ENCODE data around the gene RNF11. TPM values are rescaled to one million over a fixed set of nuclear protein-coding genes. Genes with fewer than 3 reads are reported as not detected.

The RNF11 gene
- polyA plus RNA-seq, 3 donors from 2014 or later = 32.7 to 52.4 (median 38.0) TPM

DNA sequence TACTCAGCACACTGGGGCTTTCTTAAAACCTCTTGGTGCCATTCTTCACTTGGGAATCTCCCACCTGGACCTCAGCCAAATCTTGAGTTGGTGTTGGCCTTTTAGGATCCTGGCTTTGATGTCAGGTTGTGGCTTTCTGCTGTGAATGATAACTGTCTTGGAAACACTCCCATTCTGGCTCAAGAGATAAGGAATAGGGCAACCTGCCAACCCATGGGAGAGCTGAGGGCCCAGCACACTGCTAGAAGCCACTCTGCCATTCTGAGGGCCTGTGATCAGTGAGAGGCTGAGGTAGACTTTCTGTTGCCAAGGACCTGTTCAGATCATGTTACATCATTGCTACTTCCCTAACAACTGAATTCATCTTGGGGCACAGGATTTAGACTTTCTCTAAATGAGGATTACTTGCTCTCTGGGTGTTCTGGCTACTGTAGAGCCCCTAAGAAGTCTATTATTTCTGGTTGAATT is 48.4 kb downstream of the RNF11 start:
- Mint-ChIP-seq H3K36me3 (peaks cover 0 to 8% (median 7%) of the 10 kb centered on the region in 3 donors), H3K9me3 (no peaks in the 10 kb centered on the region), H3K27ac (no peak overlapping the region), H3K4me1 (no peaks in the 10 kb centered on the region), H3K4me3 (no peak overlapping the region), H3K27me3 (ENCODE audit: low read depth in 3 of 3) (peaks cover 0 to 1% (median 0%) of the 10 kb centered on the region in 3 donors)
- no peak for DNase-seq

DNA sequence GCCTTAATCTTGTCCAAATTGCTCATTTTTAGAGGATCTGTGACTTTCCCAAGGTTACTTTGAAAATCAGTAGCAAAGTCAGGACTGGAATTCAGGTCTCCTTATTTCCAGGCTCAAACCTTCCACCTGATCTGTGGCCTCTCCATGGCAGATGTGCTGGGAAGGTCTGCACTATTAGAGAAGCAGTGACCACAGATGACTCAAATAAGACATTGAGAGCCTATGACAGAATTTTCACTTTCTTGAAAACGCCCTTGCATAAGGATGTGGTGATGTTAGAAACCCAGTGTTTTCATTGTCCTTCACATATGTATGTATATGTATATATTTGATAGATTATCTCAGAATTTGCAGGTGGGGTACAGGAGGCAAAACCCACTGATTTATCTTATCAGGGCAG is 49.0 kb downstream of the RNF11 start:
- no peaks in the 10 kb centered on the region for H3K9me3 Mint-ChIP-seq
- DNase-seq = no peak
- peaks cover 0 to 8% (median 7%) of the 10 kb centered on the region in 3 donors for H3K36me3 Mint-ChIP-seq
- peaks cover 0 to 1% (median 0%) of the 10 kb centered on the region in 3 donors for H3K27me3 Mint-ChIP-seq (ENCODE audit: low read depth in 3 of 3)
- no peak overlapping the region for H3K4me3 Mint-ChIP-seq
- H3K4me1 Mint-ChIP-seq = no peaks in the 10 kb centered on the region
- no peak overlapping the region for H3K27ac Mint-ChIP-seq

DNA sequence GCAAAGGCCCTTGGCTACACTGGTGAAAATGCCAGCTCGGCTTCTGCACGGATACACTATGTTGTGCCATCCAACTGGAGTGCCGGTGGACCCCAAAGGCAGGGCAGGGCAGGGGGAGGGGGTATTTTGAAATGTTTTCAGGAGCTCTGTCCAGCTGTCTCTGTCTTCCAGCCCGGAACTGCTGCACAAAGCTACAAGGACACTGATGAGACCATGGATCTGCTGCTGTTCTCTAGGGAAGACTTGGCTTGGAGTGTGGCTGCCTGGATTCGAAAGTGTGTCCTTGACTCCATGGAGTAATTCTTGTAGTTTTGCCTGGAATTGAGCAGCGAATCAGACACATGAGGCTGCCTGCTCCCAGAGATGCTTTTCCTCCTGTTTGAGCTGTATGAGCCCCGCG is 51.9 kb downstream of the RNF11 start:
- Mint-ChIP-seq H3K4me1 (no peaks in the 10 kb centered on the region), H3K36me3 (peaks cover 0 to 8% (median 3%) of the 10 kb centered on the region in 3 donors), H3K27ac (no peak overlapping the region), H3K9me3 (no peaks in the 10 kb centered on the region), H3K27me3 (ENCODE audit: low read depth in 3 of 3) (peaks cover 0 to 2% (median 1%) of the 10 kb centered on the region in 3 donors), H3K4me3 (no peak overlapping the region)
- DNase-seq = no peak

DNA sequence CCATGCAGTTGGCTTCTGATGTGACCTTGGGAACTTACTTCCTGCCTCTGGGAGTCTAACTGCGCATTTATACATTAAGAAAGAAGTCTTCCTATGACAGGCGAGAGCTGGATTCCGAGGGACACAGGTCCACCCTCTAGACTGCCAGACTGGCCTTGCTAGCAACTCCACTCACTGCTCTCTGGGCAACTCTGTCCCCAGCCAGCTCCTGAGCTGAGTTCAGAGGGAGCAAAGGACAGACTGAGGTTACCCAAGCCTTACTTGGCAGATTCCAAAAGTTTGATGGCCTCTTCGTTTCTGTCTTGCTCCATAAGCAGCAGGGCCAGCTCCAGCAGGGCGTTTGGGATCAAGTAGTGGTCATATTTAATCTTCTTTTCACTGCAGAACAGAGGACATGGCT is 52.5 kb downstream of the RNF11 start:
- H3K27ac Mint-ChIP-seq = no peak overlapping the region
- H3K9me3 Mint-ChIP-seq = no peaks in the 10 kb centered on the region

DNA sequence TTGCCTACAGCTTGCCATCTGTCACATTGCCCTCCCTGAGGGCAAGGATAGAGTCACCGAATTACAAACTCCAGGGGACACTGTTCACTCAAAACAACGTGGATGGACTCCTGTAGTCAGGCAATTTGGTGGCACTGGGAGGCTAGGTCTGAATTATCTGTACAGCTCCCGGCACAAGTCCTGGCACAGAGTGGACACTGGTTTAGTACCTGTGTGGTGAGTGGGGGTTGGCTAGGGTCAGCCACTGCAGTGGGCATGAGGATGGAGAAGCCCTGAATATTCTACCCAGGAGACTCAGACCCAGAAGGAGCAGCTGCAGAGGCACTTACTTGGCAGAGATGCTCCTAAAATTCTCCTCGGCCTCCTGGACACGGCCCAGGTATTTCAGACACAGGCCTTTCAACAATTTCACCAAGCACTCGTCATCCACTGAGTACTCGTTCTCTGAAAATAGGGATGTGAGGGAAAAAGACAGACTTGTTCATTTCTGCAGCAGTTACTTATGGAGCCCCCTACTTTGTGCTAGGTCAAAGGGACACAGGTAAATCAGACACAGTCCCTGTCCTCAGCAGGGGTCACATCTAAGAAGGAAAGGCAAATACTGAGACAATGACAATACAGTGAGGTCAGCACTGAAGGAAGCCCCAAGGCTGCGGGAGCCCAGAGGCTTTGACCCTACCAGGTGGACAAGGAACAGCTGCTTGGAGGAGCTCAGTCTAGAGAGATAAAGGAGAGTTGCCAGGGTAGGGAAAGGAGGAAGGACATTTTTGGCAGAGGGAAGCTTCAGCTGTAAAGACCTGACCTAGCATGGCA is 53.8 kb downstream of the RNF11 start:
- Mint-ChIP-seq H3K27ac (no peak overlapping the region), H3K27me3 (ENCODE audit: low read depth in 3 of 3) (peaks cover 0 to 2% (median 1%) of the 10 kb centered on the region in 3 donors), H3K36me3 (peaks cover 0 to 8% (median 3%) of the 10 kb centered on the region in 3 donors), H3K4me3 (no peak overlapping the region), H3K4me1 (peaks cover 3 to 4% of the 10 kb centered on the region in 2 donors), H3K9me3 (no peaks in the 10 kb centered on the region)
- DNase-seq = no peak

More for the DNA sequence above, 52.5 kb downstream of the RNF11 start:
- no peak overlapping the region for H3K4me3 Mint-ChIP-seq
- H3K27me3 Mint-ChIP-seq (ENCODE audit: low read depth in 3 of 3) = peaks cover 0 to 2% (median 1%) of the 10 kb centered on the region in 3 donors
- H3K4me1 Mint-ChIP-seq = no peaks in the 10 kb centered on the region
- peaks cover 0 to 8% (median 3%) of the 10 kb centered on the region in 3 donors for H3K36me3 Mint-ChIP-seq
- no peak for DNase-seq

DNA sequence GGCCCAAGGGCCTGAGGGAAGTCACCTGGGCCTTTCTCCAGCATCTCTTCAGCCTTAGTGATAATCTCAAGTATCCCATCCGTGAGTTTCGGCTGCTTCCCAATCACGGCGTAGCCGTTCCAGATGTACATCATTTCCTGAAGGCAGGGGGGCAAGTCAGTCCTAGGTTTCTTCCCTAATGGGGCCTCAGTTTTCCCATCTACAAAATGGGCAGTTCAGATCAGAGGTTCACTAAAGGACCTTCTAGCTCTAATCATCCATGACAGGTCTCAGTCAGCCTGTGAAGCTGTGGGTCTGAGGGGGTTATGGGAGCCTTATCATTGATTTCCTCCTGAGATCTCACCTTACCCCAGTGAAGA is 54.4 kb downstream of the RNF11 start:
- no peak overlapping the region for H3K4me3 Mint-ChIP-seq
- H3K4me1 Mint-ChIP-seq = peaks cover 9 to 10% of the 10 kb centered on the region in 2 donors
- DNase-seq = no peak
- H3K27me3 Mint-ChIP-seq (ENCODE audit: low read depth in 3 of 3) = peaks cover 0 to 2% (median 0%) of the 10 kb centered on the region in 3 donors
- peaks cover 0 to 8% (median 3%) of the 10 kb centered on the region in 3 donors for H3K36me3 Mint-ChIP-seq
- no peak overlapping the region for H3K27ac Mint-ChIP-seq
- no peaks in the 10 kb centered on the region for H3K9me3 Mint-ChIP-seq

DNA sequence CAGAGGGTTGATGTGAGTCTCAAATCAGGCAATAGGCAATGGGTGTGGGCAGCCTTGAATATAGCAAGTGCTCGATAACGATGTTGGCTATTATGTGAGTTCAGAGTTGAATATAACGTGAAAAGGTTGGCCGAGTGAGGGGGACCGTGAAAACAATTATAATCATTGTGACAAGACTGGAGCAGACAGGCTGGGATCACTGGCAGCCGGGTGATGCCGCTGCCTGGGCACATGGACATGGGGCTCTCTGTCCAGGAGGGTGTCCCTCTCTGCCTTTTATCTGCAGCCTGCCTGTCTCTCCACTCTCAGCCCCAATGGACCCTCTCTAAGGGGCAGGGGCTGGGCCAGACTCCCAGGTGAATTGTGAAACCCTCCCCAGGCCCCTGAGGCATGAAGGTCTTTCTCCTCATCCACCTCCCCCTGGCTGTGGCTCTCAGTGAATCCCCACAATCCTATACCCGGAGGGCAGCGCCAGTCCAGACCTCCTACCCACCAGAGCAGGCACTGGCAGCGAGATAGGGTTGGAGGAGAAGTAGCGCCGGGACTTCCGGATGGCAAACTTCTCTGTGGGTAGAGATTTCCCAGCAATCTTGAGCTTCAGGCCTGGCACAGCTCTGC is 57.9 kb downstream of the RNF11 start:
- no peak for DNase-seq
- no peaks in the 10 kb centered on the region for H3K36me3 Mint-ChIP-seq
- peaks cover 23 to 28% of the 10 kb centered on the region in 2 donors for H3K4me1 Mint-ChIP-seq
- H3K4me3 Mint-ChIP-seq = peak overlapping the region in 1 of 5 donors; percentile 42
- H3K27me3 Mint-ChIP-seq (ENCODE audit: low read depth in 3 of 3) = peaks cover 0 to 4% (median 2%) of the 10 kb centered on the region in 3 donors
- H3K9me3 Mint-ChIP-seq = no peaks in the 10 kb centered on the region
- H3K27ac Mint-ChIP-seq = peak overlapping the region in 1 of 6 donors; percentile 17

DNA sequence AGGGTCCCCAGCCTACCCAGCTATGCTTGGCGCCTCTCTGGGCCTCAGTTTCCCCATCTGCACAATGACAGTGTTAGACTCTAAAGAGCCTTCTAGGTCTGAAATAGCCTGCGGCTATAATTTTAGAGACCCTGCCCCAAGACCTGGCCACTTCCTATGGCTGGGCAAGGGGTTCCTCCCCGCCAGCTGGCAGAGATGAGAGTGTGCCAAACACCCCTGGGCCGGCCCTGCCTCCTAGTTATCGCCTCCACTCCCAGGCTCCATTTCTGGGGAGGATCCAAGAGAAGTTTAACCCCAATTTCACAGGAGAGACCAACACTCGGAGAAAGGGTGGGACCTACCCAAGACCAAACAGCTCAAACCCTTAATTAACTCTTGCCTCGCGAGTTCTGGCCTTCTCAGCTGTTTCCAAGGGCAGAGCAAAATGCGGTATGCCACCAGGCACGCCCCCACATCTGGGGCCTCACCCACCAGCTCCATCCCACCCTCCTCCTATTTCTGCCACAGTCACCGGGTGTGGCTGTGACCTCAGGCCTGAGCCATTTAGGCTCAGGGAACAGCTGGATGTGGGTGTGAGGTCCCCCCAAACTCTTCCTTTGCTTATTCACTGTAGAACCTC is 58.6 kb downstream of the RNF11 start:
- DNase-seq = no peak
- Mint-ChIP-seq H3K4me3 (no peak overlapping the region), H3K27me3 (ENCODE audit: low read depth in 3 of 3) (peaks cover 0 to 4% (median 2%) of the 10 kb centered on the region in 3 donors), H3K36me3 (no peaks in the 10 kb centered on the region), H3K9me3 (no peaks in the 10 kb centered on the region), H3K27ac (peak overlapping the region in 1 of 6 donors; percentile 37), H3K4me1 (peaks cover 23 to 28% of the 10 kb centered on the region in 2 donors)

DNA sequence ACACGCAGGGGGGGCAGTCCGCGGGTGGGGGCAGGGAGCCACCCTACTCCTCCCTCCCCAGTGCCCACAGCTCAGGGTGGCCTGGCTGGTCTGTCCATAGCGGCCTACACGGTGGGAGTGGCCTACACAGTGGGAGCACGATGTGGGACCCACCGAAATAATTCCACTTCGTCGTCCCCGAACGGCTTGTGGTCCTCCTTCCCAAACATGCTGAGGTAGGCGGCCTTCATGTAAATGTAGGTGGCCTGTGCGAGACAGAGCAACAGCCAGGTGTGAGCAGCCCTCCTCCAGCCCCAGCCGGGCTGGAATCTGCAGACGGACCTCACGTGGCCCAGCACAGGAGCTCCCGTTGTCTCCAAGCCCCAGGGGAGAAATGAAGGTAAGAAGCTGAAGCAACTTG is 59.9 kb downstream of the RNF11 start:
- Mint-ChIP-seq H3K4me3 (peak overlapping the region in 2 of 5 donors; percentile 69 to 78), H3K27me3 (ENCODE audit: low read depth in 3 of 3) (peaks cover 0 to 2% (median 2%) of the 10 kb centered on the region in 3 donors), H3K36me3 (no peaks in the 10 kb centered on the region), H3K27ac (no peak overlapping the region), H3K9me3 (no peaks in the 10 kb centered on the region), H3K4me1 (peaks cover 23 to 28% of the 10 kb centered on the region in 2 donors)
- no peak for DNase-seq

DNA sequence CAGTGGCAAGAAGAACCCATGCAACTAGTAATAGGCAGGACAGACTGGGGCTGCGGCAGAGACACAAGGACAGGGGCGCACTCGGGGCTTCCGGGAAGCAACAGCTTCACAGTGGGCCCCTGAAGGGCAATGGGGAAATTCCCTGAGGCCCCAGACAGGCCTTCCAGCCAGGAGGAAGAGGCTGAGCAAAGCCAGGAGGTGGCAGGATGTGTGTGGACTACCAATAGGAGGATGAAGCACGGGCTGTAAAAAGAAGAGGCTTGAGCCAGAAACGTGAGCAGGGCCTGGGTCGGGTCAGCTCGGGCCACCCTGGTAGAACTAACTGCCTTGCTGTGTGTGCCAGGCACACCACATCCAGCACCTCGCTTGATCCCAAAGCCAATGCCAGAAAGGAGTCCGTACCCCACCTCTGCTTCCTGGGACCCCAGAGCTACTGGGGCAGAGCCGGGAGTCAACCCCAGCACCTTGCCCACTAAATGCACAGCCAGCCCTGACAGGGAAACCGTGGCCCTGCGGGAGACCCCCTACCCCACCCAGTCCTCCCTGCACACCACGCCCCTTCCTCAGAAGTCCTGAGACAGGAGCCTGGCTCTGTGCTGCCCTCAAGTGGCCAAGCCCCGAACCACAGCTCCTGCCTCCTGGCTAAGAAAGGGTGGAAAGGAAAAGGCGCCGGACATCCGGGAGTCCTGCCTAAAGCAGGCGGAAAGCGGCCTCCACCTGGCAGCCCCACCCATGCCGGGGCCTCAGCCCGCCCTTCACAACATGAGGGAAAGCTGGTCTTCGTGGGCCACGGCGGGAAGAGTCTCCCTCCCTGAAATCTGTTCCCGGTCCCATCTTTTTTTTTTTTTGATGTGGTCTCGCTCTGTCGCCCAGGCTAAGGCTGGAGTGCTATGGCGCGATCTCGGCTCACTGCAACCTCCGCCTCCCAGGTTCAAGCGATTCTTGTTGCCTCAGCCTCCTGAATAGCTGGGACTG is 60.6 kb downstream of the RNF11 start:
- Mint-ChIP-seq H3K36me3 (no peaks in the 10 kb centered on the region), H3K4me3 (peak overlapping the region; percentile 69 to 81 (median 74)), H3K27me3 (ENCODE audit: low read depth in 3 of 3) (peaks cover under 1 to 2% (median 2%) of the 10 kb centered on the region in 3 donors), H3K9me3 (no peaks in the 10 kb centered on the region), H3K27ac (peak overlapping the region in 2 of 6 donors; percentile 56 to 84), H3K4me1 (peaks cover 23 to 28% of the 10 kb centered on the region in 2 donors)
- peak; percentile 36 to 47 (median 41) for DNase-seq

DNA sequence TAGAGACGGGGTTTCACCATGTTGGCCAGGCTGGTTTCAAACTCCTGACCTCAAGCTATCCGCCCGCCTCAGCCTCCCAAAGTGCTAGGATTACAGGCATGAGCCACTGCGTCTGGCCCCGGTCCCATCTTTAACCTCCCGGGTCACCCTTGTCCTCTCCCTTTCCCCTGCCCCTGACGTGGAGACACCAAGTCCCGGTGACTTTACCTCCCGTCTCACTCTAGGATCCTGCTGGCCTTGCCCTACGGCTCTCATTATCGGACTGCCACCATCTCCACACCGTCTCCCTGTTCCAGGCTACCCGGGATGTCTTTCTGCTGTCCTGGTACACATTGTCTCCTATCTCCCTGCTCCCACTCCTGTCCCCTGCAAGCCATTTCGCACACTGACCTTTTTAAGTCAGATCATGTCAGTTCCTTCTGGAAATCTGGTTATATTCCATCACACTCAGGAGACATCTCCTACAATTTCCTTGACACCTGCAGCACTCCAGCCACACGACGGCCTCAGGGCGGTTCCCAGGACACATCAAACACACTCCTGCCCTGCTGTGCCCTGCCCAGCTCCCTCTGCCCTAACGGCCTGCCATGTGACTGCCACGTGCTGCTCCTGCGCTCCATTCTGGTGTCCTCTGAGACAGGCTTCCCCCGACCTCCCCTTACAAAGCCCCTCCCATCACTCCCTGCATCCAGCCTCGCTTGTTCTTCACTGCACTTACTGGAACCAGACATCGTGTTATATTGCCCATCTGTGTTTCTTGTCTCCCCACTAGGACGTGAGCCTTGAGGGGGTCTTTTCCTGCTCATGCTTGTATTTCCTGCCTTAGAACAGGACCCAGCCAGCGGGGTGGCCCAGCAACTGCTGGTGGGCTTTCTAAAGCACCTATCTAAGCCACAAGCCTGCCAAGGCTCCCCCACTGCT is 61.6 kb downstream of the RNF11 start:
- peaks cover 23 to 28% of the 10 kb centered on the region in 2 donors for H3K4me1 Mint-ChIP-seq
- no peaks in the 10 kb centered on the region for H3K9me3 Mint-ChIP-seq
- no peaks in the 10 kb centered on the region for H3K36me3 Mint-ChIP-seq
- peaks cover 2 to 5% (median 4%) of the 10 kb centered on the region in 3 donors for H3K27me3 Mint-ChIP-seq (ENCODE audit: low read depth in 3 of 3)
- no peak for DNase-seq
- peak overlapping the region in 3 of 6 donors; percentile 11 to 83 (median 77) for H3K27ac Mint-ChIP-seq
- peak overlapping the region; percentile 52 to 78 (median 73) for H3K4me3 Mint-ChIP-seq

DNA sequence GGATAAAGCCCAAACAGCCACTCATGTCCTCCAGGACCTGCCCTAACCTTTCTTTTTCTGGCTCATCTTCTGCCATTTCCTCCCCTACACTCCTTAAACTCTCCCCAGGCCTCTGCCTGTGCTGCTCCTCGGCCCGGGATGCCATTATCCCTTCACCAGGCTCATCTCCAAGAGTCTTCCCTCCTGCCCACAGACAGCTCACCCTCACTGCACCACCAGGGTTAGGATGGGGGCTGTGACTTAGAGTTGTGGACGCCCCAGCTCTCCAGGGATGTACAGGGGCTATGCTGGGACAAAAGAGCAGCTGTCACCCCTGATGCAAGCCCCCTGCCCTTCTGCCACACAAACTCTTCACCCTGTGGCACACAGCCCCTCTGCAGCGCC is 62.2 kb downstream of the RNF11 start:
- peaks cover 2 to 5% (median 4%) of the 10 kb centered on the region in 3 donors for H3K27me3 Mint-ChIP-seq (ENCODE audit: low read depth in 3 of 3)
- peaks cover 23 to 28% of the 10 kb centered on the region in 2 donors for H3K4me1 Mint-ChIP-seq
- H3K9me3 Mint-ChIP-seq = no peaks in the 10 kb centered on the region
- no peaks in the 10 kb centered on the region for H3K36me3 Mint-ChIP-seq
- H3K27ac Mint-ChIP-seq = no peak overlapping the region
- DNase-seq = no peak
- peak overlapping the region in 2 of 5 donors; percentile 15 to 43 for H3K4me3 Mint-ChIP-seq

Data from immature natural killer cell (primary cell).